ENCODE measurements around the gene RAD17. TPM values are rescaled to one million over a fixed set of nuclear protein-coding genes. Genes with fewer than 3 reads are reported as not detected.

The RAD17 gene, protein sequence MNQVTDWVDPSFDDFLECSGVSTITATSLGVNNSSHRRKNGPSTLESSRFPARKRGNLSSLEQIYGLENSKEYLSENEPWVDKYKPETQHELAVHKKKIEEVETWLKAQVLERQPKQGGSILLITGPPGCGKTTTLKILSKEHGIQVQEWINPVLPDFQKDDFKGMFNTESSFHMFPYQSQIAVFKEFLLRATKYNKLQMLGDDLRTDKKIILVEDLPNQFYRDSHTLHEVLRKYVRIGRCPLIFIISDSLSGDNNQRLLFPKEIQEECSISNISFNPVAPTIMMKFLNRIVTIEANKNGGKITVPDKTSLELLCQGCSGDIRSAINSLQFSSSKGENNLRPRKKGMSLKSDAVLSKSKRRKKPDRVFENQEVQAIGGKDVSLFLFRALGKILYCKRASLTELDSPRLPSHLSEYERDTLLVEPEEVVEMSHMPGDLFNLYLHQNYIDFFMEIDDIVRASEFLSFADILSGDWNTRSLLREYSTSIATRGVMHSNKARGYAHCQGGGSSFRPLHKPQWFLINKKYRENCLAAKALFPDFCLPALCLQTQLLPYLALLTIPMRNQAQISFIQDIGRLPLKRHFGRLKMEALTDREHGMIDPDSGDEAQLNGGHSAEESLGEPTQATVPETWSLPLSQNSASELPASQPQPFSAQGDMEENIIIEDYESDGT
- total RNA-seq (2021) (19.3 and 27.1 TPM in 2 replicates), Bru-seq, nascent RNA (percentile 68 among the genes with signal in this experiment), BruChase-seq, experiment 1, labeled RNA remaining after a 2-hour chase (percentile 63 among the genes with signal in this experiment), BruChase-seq, experiment 2, labeled RNA remaining after a 6-hour chase (percentile 63 among the genes with signal in this experiment)
- long read RNA-seq, transcript RAD17-204 (18 exons, 2,943 nt) = major isoform, 15 of 44 reads
- long read RNA-seq, transcript RAD17-220 (18 exons, 3,057 nt) = minor isoform, 8 of 44 reads
- long read RNA-seq, partial matches to known transcripts = 4 of 44 reads
- long read RNA-seq, other reads (novel, unspliced or antisense) = 12 of 44 reads

- TF ChIP-seq EZH2 (IDR thresholded peaks at IDR 0.05; ENCODE audit: borderline replicate concordance, low read depth, low read length, poor library complexity, severe bottlenecking) = no peak
- TF ChIP-seq CTCF (conservative IDR thresholded peaks at IDR 0.05; ENCODE audit: low read depth, low read length) = no peak
- intact Hi-C loops (cut with micrococcal nuclease; ENCODE audit: unreplicated experiment) = loop anchor here (10.0 kb wide), 1 partner anchor 275 kb away; the partner anchor contains the start of gene SLC30A5
- no peaks in the 10 kb centered on the region for H3K9me3 ChIP-seq (ENCODE audit: low read depth, low read length, poor library complexity, severe bottlenecking)
- peaks cover 11% of the 10 kb centered on the region for H3K4me1 ChIP-seq (ENCODE audit: insufficient read depth, low read length, poor library complexity, severe bottlenecking)
- H3K4me3 ChIP-seq (ENCODE audit: low read depth, low read length, poor library complexity, severe bottlenecking) = peak within 1 kb of the TSS; percentile 65
- no TSS peak for BruUV-seq (replicated peaks)
- peak; percentile 93 for DNase-seq (ENCODE audit: low spot score)
- CTCF ChIA-PET = no interaction called here
- H3K36me3 ChIP-seq (ENCODE audit: insufficient read depth, low read length, poor library complexity, severe bottlenecking) = peaks cover 31% of the 10 kb centered on the region
- peak within 1 kb of the TSS; percentile 99 for H3K27ac ChIP-seq (ENCODE audit: low read depth, low read length, poor library complexity, severe bottlenecking)
- H3K27me3 ChIP-seq (replicated peaks; ENCODE audit: insufficient read depth, low read depth, low read length, poor library complexity) = no peaks in the 10 kb centered on the region
- POLR2A ChIA-PET (ENCODE audit: low non-redundant PET) = interaction anchor here (0.5 kb wide), 1 partner anchor 18 kb away, joined by 3 read pairs; no protein-coding TSS in a partner anchor
Measured at GRCh38 chr5:69369340-69370121, at the start of gene RAD17, which contains the start of the genes AK6 and TAF9. Gene RAD17 (plus strand): TSS chr5:69369818. CDS start chr5:69372209, 2,391 bp downstream. Gene AK6 (minus strand): TSS chr5:69369520. CDS start chr5:69369490, 30 bp downstream. Gene TAF9 (minus strand): TSS chr5:69369520. CDS start chr5:69365737, 3,783 bp downstream.

DNA sequence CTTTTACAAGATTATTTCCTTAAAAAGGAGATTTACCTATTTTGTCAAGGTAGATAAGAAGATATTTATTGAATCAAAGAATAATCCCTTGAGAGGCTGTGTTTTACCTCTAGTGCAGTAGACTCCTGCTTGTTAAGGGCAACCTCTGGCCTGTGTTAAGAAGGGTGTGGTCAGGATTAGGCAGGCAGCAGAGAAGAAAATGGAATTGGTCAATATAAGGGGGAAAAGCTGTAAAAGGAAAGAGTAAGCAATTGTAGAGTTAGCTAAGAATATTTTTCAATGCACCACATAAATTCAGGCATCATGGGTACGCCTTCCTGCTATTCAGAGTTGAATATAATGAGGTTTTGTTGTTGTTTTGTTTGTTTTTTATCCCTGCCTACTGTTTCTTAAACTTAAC is 43.3 kb upstream of the RAD17 start:
- no peaks in the 10 kb centered on the region for H3K4me1 ChIP-seq (ENCODE audit: insufficient read depth, low read length, poor library complexity, severe bottlenecking)
- no peak overlapping the region for H3K4me3 ChIP-seq (ENCODE audit: low read depth, low read length, poor library complexity, severe bottlenecking)
- no peak overlapping the region for H3K27ac ChIP-seq (ENCODE audit: low read depth, low read length, poor library complexity, severe bottlenecking)
- no TSS peak for BruUV-seq (replicated peaks)
- intact Hi-C loops (cut with micrococcal nuclease; ENCODE audit: unreplicated experiment) = no loop called here
- no peaks in the 10 kb centered on the region for H3K36me3 ChIP-seq (ENCODE audit: insufficient read depth, low read length, poor library complexity, severe bottlenecking)
- POLR2A ChIA-PET (ENCODE audit: low non-redundant PET) = no interaction called here
- TF ChIP-seq EZH2 (IDR thresholded peaks at IDR 0.05; ENCODE audit: borderline replicate concordance, low read depth, low read length, poor library complexity, severe bottlenecking) = no peak
- TF ChIP-seq CTCF (conservative IDR thresholded peaks at IDR 0.05; ENCODE audit: low read depth, low read length) = no peak
- H3K27me3 ChIP-seq (replicated peaks; ENCODE audit: insufficient read depth, low read depth, low read length, poor library complexity) = no peaks in the 10 kb centered on the region
- DNase-seq (ENCODE audit: low spot score) = no peak
- CTCF ChIA-PET = no interaction called here
- H3K9me3 ChIP-seq (ENCODE audit: low read depth, low read length, poor library complexity, severe bottlenecking) = no peaks in the 10 kb centered on the region

Measured in A673 (cell line).